Fibroblast of lung (primary cell): ENCODE results near the gene TMPRSS11A.

Experiments
- CTCF ChIP-seq, 2 donors: IDR thresholded peaks in 1 of 2; conservative IDR thresholded peaks in 1 of 2; 1 replicate in 1 of 2; 2 replicates in 1 of 2; pipeline ENCODE4 v1.5.1; 2011 to 2012; ENCODE audit warnings: low read length in 2 of 2, control low read depth in 1 of 2, inconsistent platforms in 1 of 2, low read depth in 1 of 2, mild to moderate bottlenecking in 1 of 2
- EZH2 ChIP-seq: IDR thresholded peaks from 2 replicates; pipeline ENCODE4 v1.5.1; 2012; ENCODE audit warnings: low read length, control low read depth, mild to moderate bottlenecking; ENCODE audit errors: missing control alignments

- TF ChIP-seq CTCF (conservative IDR thresholded peaks at IDR 0.05 in 1 of 2, IDR thresholded peaks at IDR 0.05 in 1 of 2; ENCODE audit: low read depth in 1 of 2, low read length in 2 of 2) (no peak), EZH2 (no peak)
These were observed 93.6 kb downstream of the TMPRSS11A start for GRCh38 chr4:67869580-67870190.
